Right lobe of liver (tissue), 6 donors: ENCODE data around the gene SLC25A13. TPM values are rescaled to one million over a fixed set of nuclear protein-coding genes. Genes with fewer than 3 reads are reported as not detected.
"Not testable (repeated sequence)": the region's sequence is repeated elsewhere in the genome, so short reads cannot be mapped to it uniquely, and the experiment has no call there.

ENCODE experiments used
- ATAC-seq, 4 donors: fragments of 200-7000 bp; cut with Tn5 transposase; one replicate each; pipeline ENCODE4 v1.9.1; 2020; ENCODE audit warnings: mild to moderate bottlenecking in 4 of 4, moderate library complexity in 4 of 4
- DNase-seq, 3 donors: peaks; one replicate each; pipeline ENCODE4 v3.0.0-alpha.2; 2020
- H3K27ac ChIP-seq, 3 donors: fragments of 200-600 bp; one replicate each; pipeline ENCODE4 v1.8.0; 2022
- H3K27me3 ChIP-seq, 2 donors: fragments of 200-600 bp; one replicate each; pipeline ENCODE4 v1.8.0; 2022
- H3K36me3 ChIP-seq, 4 donors: fragments of 200-600 bp; sonication (generic) in 1 of 4; one replicate each; pipeline versions ENCODE4 v1.5.1 to v1.8.0; 2017 to 2022; ENCODE audit warnings: control low read depth in 1 of 4
- H3K4me1 ChIP-seq, 4 donors: fragments of 200-600 bp; sonication (generic) in 1 of 4; one replicate each; pipeline versions ENCODE4 v1.5.1 to v1.8.0; 2017 to 2022; ENCODE audit warnings: control low read depth in 1 of 4
- H3K4me3 ChIP-seq, 3 donors: fragments of 200-600 bp; one replicate each; pipeline ENCODE4 v1.8.0; 2022
- H3K9me3 ChIP-seq, 4 donors: fragments of 200-600 bp; sonication (generic) in 1 of 4; one replicate each; pipeline versions ENCODE4 v1.5.1 to v1.8.0; 2017 to 2022; ENCODE audit warnings: control low read depth in 1 of 4
- CTCF ChIP-seq, 4 donors: fragments of 200-600 bp in 3 of 4; fragments of 450-650 bp in 1 of 4; IDR thresholded peaks; one replicate each; pipeline versions ENCODE4 v1.5.1 to v1.8.0; 2016 to 2022; ENCODE audit warnings: antibody characterized with exemption in 4 of 4, mild to moderate bottlenecking in 2 of 4
- POLR2A ChIP-seq: fragments of 450-650 bp; IDR thresholded peaks from one replicate; pipeline ENCODE4 v1.6.1; 2017; ENCODE audit warnings: antibody characterized with exemption, mild to moderate bottlenecking
- WGBS: methylation state at CpG from one replicate; pipeline ENCODE4 v1.1.6; 2018; ENCODE audit warnings: low coverage, low lambda C conversion rate; ENCODE audit not compliant: insufficient coverage; ENCODE audit errors: missing lambda C conversion rate; 5-methylcytosine and 5-hydroxymethylcytosine counted together
- intact Hi-C, 2 donors: fragments of 100-400 bp; cut with DNase I; formaldehyde crosslinking; loops; one replicate each; pipeline versions ENCODE4 v1.11.2 to v1.14.1; 2022
- total RNA-seq, 6 experiments: library from RNA; depleted of rRNA in 2 of 6; stranded (reverse); fragments of >200 nt in 2 of 6; fragmentation: NEBNext Ultra II Directional in 3 of 6; extraction: Animal tissue kit (Norgen Biotek cat#: 25700) in 3 of 6; gene quantifications; one replicate each; pipeline versions ENCODE4 v1.1.0 to v1.2.4, GENCODE V29; 2016 to 2023
- donor health status: DM: no; HTN: yes; CAD: no.
- donor health status: DM: no; HTN: no; CAD: no.
- donor health status: DM: no; HTN: no; CAD: no.
- donor health status: DM: no; HTN: yes; CAD: no.
- donor health status: DM: no; HTN: yes; CAD: no.

SLC25A13 gene
- total RNA-seq, 6 experiments from 2014 or later = 54.5 to 110 (median 83.0) TPM

GRCh38 chr7:96300986-96301385 lies 20.9 kb downstream of the SLC25A13 start:
- DNase-seq (no peak), ATAC-seq (no peak)
- Histone ChIP-seq H3K4me1 (peaks cover 0 to 64% (median 31%) of the 10 kb centered on the region in 4 donors), H3K36me3 (no peaks in the 10 kb centered on the region), H3K27ac (no peak overlapping the region), H3K4me3 (no peak overlapping the region), H3K27me3 (no peaks in the 10 kb centered on the region), H3K9me3 (no peaks in the 10 kb centered on the region)
- WGBS = 78% methylated on average over 1 of the region's 1 CpG
- intact Hi-C loops = no loop called here
- TF ChIP-seq POLR2A = no peak
- no peak for TF ChIP-seq CTCF (IDR thresholded peaks at IDR 0.05)

GRCh38 chr7:96300502-96300901 lies 21.4 kb downstream of the SLC25A13 start:
- intact Hi-C loops = no loop called here
- peaks cover 0 to 61% (median 28%) of the 10 kb centered on the region in 4 donors for H3K4me1 ChIP-seq
- H3K27me3 ChIP-seq = no peaks in the 10 kb centered on the region
- no peak for DNase-seq
- ATAC-seq = peak in 1 of 4 donors; percentile 26
- H3K9me3 ChIP-seq = no peaks in the 10 kb centered on the region
- peaks cover 0 to 3% (median 0%) of the 10 kb centered on the region in 4 donors for H3K36me3 ChIP-seq
- TF ChIP-seq POLR2A (no peak), CTCF (IDR thresholded peaks at IDR 0.05) (no peak)
- no peak overlapping the region for H3K27ac ChIP-seq
- H3K4me3 ChIP-seq = no peak overlapping the region

GRCh38 chr7:96299496-96299895 lies 22.4 kb downstream of the SLC25A13 start:
- intact Hi-C loops = no loop called here
- no peak for TF ChIP-seq CTCF (IDR thresholded peaks at IDR 0.05)

GRCh38 chr7:96297876-96298275 lies 24.0 kb downstream of the SLC25A13 start:
- TF ChIP-seq CTCF (IDR thresholded peaks at IDR 0.05) = no peak
- TF ChIP-seq POLR2A = no peak
- peaks cover 0 to 3% (median 0%) of the 10 kb centered on the region in 4 donors for H3K36me3 ChIP-seq
- no peaks in the 10 kb centered on the region for H3K9me3 ChIP-seq
- no peak overlapping the region for H3K4me3 ChIP-seq
- no peak for DNase-seq
- H3K27ac ChIP-seq = no peak overlapping the region
- H3K27me3 ChIP-seq = no peaks in the 10 kb centered on the region
- intact Hi-C loops = no loop called here
- peaks cover 0 to 40% (median 20%) of the 10 kb centered on the region in 4 donors for H3K4me1 ChIP-seq
- no peak for ATAC-seq

More at GRCh38 chr7:96299496-96299895, 22.4 kb downstream of the SLC25A13 start:
- DNase-seq = no peak
- H3K4me3 ChIP-seq = no peak overlapping the region
- H3K27me3 ChIP-seq = no peaks in the 10 kb centered on the region
- peaks cover 0 to 54% (median 23%) of the 10 kb centered on the region in 4 donors for H3K4me1 ChIP-seq
- peaks cover 0 to 3% (median 0%) of the 10 kb centered on the region in 4 donors for H3K36me3 ChIP-seq
- WGBS = 82% methylated on average over 1 of the region's 1 CpG
- no peak for ATAC-seq
- no peaks in the 10 kb centered on the region for H3K9me3 ChIP-seq
- no peak overlapping the region for H3K27ac ChIP-seq

GRCh38 chr7:96297446-96297845 lies 24.5 kb downstream of the SLC25A13 start:
- ATAC-seq, H3K27ac ChIP-seq, H3K27me3 ChIP-seq, intact Hi-C loops, H3K36me3 ChIP-seq, H3K4me3 ChIP-seq, H3K9me3 ChIP-seq, DNase-seq: not testable (repeated sequence)
- WGBS = 92% methylated on average over 3 of the region's 5 CpGs
- H3K4me1 ChIP-seq = peaks cover 0 to 36% (median 16%) of the 10 kb centered on the region in 4 donors

GRCh38 chr7:96293911-96294310 lies 28.0 kb downstream of the SLC25A13 start:
- intact Hi-C loops, H3K4me1 ChIP-seq, ATAC-seq, DNase-seq, H3K9me3 ChIP-seq, H3K4me3 ChIP-seq, H3K27ac ChIP-seq, H3K36me3 ChIP-seq, H3K27me3 ChIP-seq: not testable (repeated sequence)
- 75% methylated on average over 3 of the region's 4 CpGs for WGBS
